ENCODE results near the gene HEXIM2.

DNA sequence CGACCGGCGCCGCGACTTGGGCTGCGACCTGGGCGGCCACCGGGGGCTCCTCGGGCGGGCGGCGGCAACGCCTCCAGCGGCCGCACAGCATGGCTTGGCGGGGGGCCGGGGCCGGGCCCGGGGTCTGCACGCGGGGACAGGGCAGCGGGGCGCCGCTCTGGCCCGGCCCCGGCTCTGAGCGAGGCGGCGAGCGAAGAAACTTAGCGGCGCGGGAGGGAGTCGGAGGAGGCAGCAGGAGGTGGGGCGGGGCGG, 29.4 kb upstream of the HEXIM2 start, which contains the start of gene PLCD3:
- no peak for TF ChIP-seq POLR2A (IDR thresholded peaks at IDR 0.05)
- no peak for TF ChIP-seq CTCF (IDR thresholded peaks at IDR 0.05)

All from testis (tissue), 2 donors.